NCI-H748 treated with DMSO at 0.1 percent for 48 hours (cell line): ENCODE data around the gene MED31.
A peak's percentile ranks its signal among the peaks of the same experiment; 100 is the strongest.
"Not testable (repeated sequence)": the region's sequence is repeated elsewhere in the genome, so short reads cannot be mapped to it uniquely, and the experiment has no call there.

Experiments used
- DNase-seq: peaks from one replicate; lab custom pipeline; 2025; lab: John Stamatoyannopoulos, UW

Gene MED31

GRCh38 chr17:6677158-6677831 lies 25.9 kb upstream of the MED31 start:
- DNase-seq = no peak

- DNase-seq = no peak
These were observed 25.4 kb upstream of the MED31 start for GRCh38 chr17:6676802-6677157.

DNA sequence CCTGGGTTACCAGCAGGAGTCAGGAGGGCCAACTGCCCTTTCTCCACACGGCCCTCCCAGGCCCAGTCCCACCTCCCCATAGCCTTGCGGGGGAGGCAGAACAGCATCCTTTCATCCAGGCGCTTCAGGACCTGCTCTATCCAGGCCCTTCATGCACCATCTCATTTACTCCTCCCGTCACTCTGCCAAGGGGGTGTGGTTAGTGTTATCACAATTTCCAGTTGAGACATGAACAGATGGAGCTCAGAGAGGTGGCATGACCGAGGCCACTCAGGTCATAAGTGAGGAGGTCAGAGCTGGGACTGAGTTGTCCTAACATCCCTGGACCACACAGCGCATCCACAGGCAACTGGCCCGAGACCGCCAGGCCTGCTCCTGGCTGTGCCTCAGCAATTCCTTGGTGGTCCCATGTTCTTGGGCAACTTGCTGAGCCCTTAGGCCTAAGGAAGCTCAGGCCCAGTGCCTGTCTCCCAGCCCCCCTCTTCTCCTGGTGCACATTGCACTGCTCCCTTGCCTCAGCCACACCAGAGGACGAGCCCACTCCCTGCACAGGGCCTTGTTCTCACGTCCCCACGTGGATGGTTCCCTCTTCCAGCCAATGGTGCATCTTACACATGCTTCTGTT lies 23.9 kb upstream of the MED31 start:
- no peak for DNase-seq

DNA sequence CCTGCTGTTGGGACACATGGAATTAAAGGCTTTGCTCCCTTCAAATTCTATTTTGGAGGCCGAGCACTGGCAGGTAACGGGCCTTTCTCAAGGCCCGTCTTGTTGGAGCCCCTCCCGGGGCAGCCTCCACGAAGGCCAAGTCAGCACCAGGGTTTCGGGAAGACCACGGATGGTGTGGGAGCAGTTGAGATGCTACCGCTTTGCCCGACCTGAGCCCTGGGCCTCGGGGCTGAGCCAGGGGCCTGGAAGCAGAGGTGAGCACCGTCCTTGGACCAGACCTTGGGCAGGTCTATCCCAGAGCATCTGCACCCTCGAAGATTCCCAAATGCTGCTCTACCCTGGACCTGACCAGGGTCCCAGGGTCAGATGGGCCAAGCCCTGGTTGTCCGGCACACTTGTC lies 23.2 kb upstream of the MED31 start:
- no peak for DNase-seq

- DNase-seq = no peak
These were observed 20.0 kb upstream of the MED31 start for GRCh38 chr17:6671431-6671830.

DNA sequence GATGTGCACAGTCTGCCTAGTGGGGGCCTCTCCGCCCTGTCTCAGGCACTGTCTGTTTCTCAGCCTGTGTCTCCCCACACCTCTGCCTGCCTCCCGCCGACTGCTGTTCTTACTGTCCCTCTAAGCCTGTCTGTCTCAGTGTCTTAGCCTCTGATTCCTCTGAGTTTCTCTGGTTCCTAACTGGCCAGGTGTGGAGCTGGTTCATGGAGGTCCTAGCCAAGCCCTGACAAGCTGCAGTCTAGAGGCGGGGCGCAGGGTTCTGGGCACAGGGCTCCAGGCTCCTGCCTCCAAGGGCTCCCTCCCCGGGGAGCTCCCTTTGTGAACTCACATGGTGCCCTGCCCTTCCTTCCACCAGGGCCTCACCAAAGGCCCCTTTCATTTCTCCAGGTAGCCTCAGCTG lies 19.6 kb upstream of the MED31 start:
- DNase-seq = no peak

- DNase-seq = no peak
These were observed 19.2 kb upstream of the MED31 start for GRCh38 chr17:6670571-6670970.

- DNase-seq = no peak
These were observed 18.2 kb upstream of the MED31 start for GRCh38 chr17:6669479-6670212.

- DNase-seq = no peak
These were observed 17.5 kb upstream of the MED31 start for GRCh38 chr17:6668727-6669425.

GRCh38 chr17:6668219-6668618 lies 16.8 kb upstream of the MED31 start:
- no peak for DNase-seq

DNA sequence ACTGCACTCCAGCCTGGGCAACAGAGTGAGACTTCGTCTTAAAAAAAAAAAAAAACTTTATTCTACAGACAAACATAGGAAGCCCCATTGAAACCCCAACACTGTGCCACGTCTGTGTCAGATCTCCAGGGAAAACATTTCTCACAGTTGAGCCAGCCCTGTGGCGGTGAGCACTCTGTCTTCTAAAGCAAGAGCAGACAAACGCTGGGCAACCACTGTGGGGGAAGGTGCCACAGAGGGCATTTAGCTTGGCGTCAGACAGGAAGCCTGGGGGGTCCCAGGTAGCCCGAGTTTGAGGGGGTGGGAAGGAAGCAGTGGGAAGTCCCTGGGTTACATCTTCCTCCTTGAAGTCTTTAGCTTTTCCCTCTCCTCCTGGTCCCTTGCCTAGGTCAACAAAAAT lies 16.1 kb upstream of the MED31 start:
- DNase-seq = no peak

- no peak for DNase-seq
These were observed 15.2 kb upstream of the MED31 start for GRCh38 chr17:6666557-6666956.

DNA sequence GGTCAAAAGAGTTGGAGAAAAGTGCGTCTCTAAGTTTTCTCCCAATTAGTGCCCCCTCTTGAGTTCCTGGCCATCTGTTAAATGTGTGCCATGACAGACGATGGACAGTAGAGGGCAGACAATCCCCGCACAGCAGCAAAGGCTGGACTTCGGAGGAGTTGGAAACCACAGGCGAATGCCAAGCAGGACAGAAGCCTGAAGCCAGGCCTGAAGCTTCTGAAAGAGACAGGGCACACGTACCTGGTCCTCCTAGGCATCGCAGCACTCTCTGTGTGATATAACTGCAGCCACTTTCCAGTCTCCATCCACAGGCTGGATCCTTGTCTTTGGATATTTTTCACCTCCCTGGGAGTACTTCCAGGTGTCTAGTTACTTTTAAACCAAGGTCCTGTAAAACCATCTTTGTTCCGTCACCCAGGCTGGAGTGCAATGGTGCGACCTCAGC lies 14.7 kb upstream of the MED31 start:
- peak; percentile 51 for DNase-seq

GRCh38 chr17:6663200-6663599 lies 11.8 kb upstream of the MED31 start:
- not testable (repeated sequence) for DNase-seq

DNA sequence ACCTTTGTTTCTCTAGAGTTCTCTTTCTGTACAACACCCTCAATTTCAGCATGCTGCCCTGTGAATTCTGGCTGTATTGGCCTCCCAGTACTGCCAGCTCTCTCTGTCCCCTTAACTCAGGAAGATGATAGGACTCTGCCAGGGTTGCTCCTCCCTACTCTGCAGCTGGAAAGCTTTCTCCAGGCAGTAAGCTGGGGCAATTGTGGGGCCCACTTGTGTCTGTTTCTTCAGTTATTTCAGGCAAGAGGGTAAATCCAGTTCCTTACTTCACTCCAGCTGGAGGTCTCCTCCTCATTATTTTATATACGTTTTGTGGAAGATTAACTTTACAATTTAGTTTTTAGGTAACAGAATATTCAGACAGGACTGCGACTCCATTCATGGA lies 10.1 kb upstream of the MED31 start:
- no peak for DNase-seq

- DNase-seq = no peak
These were observed 9.5 kb upstream of the MED31 start for GRCh38 chr17:6660805-6661463.

DNA sequence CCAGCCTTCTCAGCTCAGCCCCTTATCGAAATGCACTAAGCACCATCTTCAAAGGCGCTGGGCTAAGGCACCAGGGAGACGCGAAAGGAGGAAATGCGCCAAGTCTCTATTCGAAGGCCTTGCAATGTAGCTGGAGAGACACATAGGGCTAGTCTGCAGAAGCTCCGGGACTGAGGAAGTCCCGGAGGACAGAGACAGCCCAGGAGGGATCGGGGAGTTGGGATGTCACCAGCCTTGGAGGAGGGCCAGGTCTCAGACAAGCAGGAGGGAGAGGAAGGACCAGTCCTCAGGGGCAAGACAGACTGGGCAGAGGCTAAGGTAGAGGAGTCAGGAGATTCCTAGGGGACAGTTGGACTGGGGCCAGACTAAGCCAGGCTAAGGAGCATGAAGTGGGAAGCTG lies 8.7 kb upstream of the MED31 start:
- no peak for DNase-seq

GRCh38 chr17:6658411-6658810 lies 7.0 kb upstream of the MED31 start:
- DNase-seq = not testable (repeated sequence)

DNA sequence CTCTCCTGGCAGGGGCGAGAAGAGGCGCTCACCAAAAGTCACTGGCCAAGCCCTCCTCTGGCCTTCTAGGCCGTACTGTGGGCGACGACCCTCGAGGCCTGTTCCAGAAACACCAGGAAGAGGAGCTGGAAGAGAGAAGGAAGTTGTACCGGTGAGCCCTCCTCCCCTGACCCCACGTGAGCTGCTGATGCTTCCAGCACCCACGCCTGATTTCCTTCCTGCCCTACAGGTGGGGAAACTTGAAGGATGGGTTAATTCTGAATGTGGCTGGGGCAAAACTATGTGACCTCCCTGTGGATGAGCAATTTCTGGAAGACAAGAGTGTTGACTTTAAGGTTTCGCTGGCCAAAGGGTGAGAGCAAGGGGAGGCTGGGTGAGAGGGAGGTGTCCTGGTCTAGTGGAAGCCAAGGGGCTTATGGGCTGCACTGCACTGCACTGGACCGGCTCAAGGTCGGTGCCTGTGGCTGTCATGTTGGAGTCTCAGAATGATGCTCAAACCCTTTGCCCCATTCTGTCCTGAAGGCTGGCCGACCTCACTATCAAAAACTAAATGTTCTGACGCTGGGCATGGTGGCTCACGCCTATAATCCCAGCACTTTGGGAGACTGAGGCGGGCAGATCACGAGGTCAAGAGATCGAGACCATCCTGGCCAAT lies 6.4 kb upstream of the MED31 start:
- no peak for DNase-seq

GRCh38 chr17:6656797-6657632 lies 5.6 kb upstream of the MED31 start:
- DNase-seq = not testable (repeated sequence)
